Panc1 (cell line): Measurements from ENCODE around the gene DMBX1.

Experiments
- POLR2AphosphoS5 ChIP-seq: IDR thresholded peaks from 2 replicates; pipeline ENCODE4 v1.6.1; 2012; ENCODE audit warnings: mild to moderate bottlenecking, low read depth, low read length, moderate library complexity
- SIN3A ChIP-seq: IDR thresholded peaks from 2 replicates; pipeline ENCODE4 v1.6.1; 2012; ENCODE audit warnings: low read depth, mild to moderate bottlenecking, low read length, moderate library complexity, borderline replicate concordance; ENCODE audit not compliant: insufficient read depth
- TCF7L2 ChIP-seq: IDR thresholded peaks from 2 replicates; pipeline ENCODE4 v1.6.1; 2011; ENCODE audit warnings: mild to moderate bottlenecking, low read depth, low read length, inconsistent platforms
- TF ChIP-seq, protein P1 (sequence below): fragments of 450-650 bp; IDR thresholded peaks from 2 replicates; pipeline ENCODE4 v1.5.1; 2017; ENCODE audit warnings: mild to moderate bottlenecking

DNA sequence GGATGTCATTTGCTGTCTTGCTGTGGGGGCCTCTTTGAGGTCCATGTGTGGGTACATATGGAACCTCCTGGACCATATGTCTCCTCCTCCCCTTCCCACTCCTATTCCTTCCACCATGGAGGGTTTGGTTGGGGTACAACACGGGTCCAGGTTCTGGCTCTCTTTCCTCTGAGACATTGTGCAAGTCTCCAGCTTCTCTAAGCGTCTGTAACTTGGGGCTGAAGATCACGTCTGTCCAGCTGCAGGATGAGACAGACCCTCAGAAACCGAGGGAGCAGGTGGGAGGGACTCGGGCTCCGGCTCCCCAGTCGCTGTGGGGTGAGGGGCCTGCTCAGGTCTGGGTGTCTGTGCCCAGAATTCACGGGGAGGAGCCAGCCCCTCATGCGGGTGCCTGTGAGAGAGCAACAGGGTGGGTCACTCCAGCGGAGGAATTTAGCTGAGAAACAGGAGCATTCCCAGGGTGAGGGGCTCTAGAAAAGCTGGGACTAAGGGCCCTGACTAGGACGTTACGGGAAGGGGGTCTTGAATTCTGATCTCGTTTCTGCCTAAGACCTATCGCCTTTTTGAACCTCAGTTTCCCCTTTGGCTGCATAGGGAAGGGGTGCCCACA is 42.0 kb upstream of the DMBX1 start:
- TF ChIP-seq, protein P1, sequence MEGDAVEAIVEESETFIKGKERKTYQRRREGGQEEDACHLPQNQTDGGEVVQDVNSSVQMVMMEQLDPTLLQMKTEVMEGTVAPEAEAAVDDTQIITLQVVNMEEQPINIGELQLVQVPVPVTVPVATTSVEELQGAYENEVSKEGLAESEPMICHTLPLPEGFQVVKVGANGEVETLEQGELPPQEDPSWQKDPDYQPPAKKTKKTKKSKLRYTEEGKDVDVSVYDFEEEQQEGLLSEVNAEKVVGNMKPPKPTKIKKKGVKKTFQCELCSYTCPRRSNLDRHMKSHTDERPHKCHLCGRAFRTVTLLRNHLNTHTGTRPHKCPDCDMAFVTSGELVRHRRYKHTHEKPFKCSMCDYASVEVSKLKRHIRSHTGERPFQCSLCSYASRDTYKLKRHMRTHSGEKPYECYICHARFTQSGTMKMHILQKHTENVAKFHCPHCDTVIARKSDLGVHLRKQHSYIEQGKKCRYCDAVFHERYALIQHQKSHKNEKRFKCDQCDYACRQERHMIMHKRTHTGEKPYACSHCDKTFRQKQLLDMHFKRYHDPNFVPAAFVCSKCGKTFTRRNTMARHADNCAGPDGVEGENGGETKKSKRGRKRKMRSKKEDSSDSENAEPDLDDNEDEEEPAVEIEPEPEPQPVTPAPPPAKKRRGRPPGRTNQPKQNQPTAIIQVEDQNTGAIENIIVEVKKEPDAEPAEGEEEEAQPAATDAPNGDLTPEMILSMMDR, result no peak
- TF ChIP-seq SIN3A (no peak), POLR2AphosphoS5 (no peak), TCF7L2 (no peak)
